Activated CD4-positive, alpha-beta T cell treated with anti-CD3 and anti-CD28 coated beads, Interleukin-2, amount 50 U/mL, for 4 hours (primary cell): ENCODE data around the gene RTP3.

Source experiments
- DNase-seq, 2 experiments: peaks; one replicate each; pipeline ENCODE4 v3.0.0-alpha.2; 2020

The RTP3 gene

GRCh38 chr3:46497556-46498265 is at the start of gene RTP3:
RTP3 (plus strand) TSS chr3:46497976; CDS start chr3:46498063, 87 bp downstream.
- no peak for DNase-seq

GRCh38 chr3:46448721-46449120 is 49.1 kb upstream of the RTP3 start:
- no peak for DNase-seq

- DNase-seq, result no peak
Measured at GRCh38 chr3:46449755-46450552, 47.8 kb upstream of the RTP3 start.

- DNase-seq, result no peak
Measured at GRCh38 chr3:46453526-46454208, 44.1 kb upstream of the RTP3 start.

GRCh38 chr3:46454209-46454595 is 43.6 kb upstream of the RTP3 start:
- no peak for DNase-seq

GRCh38 chr3:46454606-46455005 is 43.2 kb upstream of the RTP3 start:
- no peak for DNase-seq

- no peak for DNase-seq
Measured at GRCh38 chr3:46455231-46456115, 42.3 kb upstream of the RTP3 start.

GRCh38 chr3:46456118-46456517 is 41.7 kb upstream of the RTP3 start:
- DNase-seq, result no peak

GRCh38 chr3:46460051-46460450 is 37.7 kb upstream of the RTP3 start:
- DNase-seq, result no peak

GRCh38 chr3:46462111-46462510 is 35.7 kb upstream of the RTP3 start:
- DNase-seq, result no peak

- no peak for DNase-seq
Measured at GRCh38 chr3:46462511-46462910, 35.3 kb upstream of the RTP3 start.

- DNase-seq, result no peak
Measured at GRCh38 chr3:46463120-46463867, 34.5 kb upstream of the RTP3 start.

GRCh38 chr3:46463868-46464241 is 33.9 kb upstream of the RTP3 start:
- no peak for DNase-seq

- no peak for DNase-seq
Measured at GRCh38 chr3:46464326-46465195, 33.2 kb upstream of the RTP3 start, which contains the start of gene LTF. LTF (minus strand) TSS chr3:46464905; CDS start chr3:46464867, 38 bp downstream.

GRCh38 chr3:46465196-46465520 is 32.6 kb upstream of the RTP3 start:
- no peak for DNase-seq

- DNase-seq, result no peak
Measured at GRCh38 chr3:46466273-46466672, 31.5 kb upstream of the RTP3 start.

GRCh38 chr3:46466871-46467403 is 30.8 kb upstream of the RTP3 start:
- no peak for DNase-seq

GRCh38 chr3:46467562-46467961 is 30.2 kb upstream of the RTP3 start:
- DNase-seq, result no peak

- no peak for DNase-seq
Measured at GRCh38 chr3:46468753-46469600, 28.8 kb upstream of the RTP3 start.
